ENCODE measurements around the gene MRPL32.

DNA sequence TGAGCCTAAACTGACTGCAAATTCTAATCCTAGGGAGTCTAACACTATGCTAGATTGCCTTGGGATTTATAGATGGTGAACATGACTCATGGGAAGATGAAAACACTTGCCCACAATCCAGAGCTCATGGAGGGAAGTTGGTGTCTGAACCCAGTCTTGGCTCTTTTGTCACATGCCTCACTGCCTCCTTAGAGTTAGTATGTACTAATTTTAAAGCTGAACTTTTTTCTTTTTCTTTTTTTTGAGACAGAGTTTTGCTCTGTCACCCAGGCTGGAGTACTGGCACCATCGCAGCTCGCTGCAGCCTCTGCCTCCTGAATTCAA is 14.4 kb downstream of the MRPL32 start:
- TF ChIP-seq, protein P1, sequence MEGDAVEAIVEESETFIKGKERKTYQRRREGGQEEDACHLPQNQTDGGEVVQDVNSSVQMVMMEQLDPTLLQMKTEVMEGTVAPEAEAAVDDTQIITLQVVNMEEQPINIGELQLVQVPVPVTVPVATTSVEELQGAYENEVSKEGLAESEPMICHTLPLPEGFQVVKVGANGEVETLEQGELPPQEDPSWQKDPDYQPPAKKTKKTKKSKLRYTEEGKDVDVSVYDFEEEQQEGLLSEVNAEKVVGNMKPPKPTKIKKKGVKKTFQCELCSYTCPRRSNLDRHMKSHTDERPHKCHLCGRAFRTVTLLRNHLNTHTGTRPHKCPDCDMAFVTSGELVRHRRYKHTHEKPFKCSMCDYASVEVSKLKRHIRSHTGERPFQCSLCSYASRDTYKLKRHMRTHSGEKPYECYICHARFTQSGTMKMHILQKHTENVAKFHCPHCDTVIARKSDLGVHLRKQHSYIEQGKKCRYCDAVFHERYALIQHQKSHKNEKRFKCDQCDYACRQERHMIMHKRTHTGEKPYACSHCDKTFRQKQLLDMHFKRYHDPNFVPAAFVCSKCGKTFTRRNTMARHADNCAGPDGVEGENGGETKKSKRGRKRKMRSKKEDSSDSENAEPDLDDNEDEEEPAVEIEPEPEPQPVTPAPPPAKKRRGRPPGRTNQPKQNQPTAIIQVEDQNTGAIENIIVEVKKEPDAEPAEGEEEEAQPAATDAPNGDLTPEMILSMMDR (IDR thresholded peaks at IDR 0.05): no peak
- TF ChIP-seq EP300 (IDR thresholded peaks at IDR 0.05): no peak
